Activated CD4-positive, CD25-positive, alpha-beta regulatory T cell treated with anti-CD3 and anti-CD28 coated beads, Interleukin-2, amount 50 U/mL, for 72 hours (primary cell): ENCODE data around the gene SCRN1.
"Not testable (repeated sequence)": the region's sequence is repeated elsewhere in the genome, so short reads cannot be mapped to it uniquely, and the experiment has no call there.

Experiments
- DNase-seq: peaks from one replicate; pipeline ENCODE4 v3.0.0; 2021

Gene SCRN1

GRCh38 chr7:29962035-29962434 is 27.6 kb downstream of the SCRN1 start:
- no peak for DNase-seq

GRCh38 chr7:29961611-29962010 is 28.0 kb downstream of the SCRN1 start:
- not testable (repeated sequence) for DNase-seq

GRCh38 chr7:29958667-29959358 is 30.8 kb downstream of the SCRN1 start:
- DNase-seq, result no peak

- DNase-seq, result no peak
These were observed 31.9 kb downstream of the SCRN1 start for GRCh38 chr7:29957521-29958310.

- no peak for DNase-seq
These were observed 33.1 kb downstream of the SCRN1 start for GRCh38 chr7:29956487-29956836.

GRCh38 chr7:29955799-29956486 is 33.7 kb downstream of the SCRN1 start:
- DNase-seq, result no peak

- no peak for DNase-seq
These were observed 34.4 kb downstream of the SCRN1 start for GRCh38 chr7:29955075-29955792.

GRCh38 chr7:29953726-29954347 is 35.8 kb downstream of the SCRN1 start:
- DNase-seq, result no peak

- no peak for DNase-seq
These were observed 38.4 kb downstream of the SCRN1 start for GRCh38 chr7:29951206-29951605.

- no peak for DNase-seq
These were observed 39.1 kb downstream of the SCRN1 start for GRCh38 chr7:29950480-29950879.

- no peak for DNase-seq
These were observed 41.0 kb downstream of the SCRN1 start for GRCh38 chr7:29948587-29948986.

GRCh38 chr7:29946428-29947186 is 43.0 kb downstream of the SCRN1 start:
- no peak for DNase-seq

GRCh38 chr7:29945259-29945809 is 44.3 kb downstream of the SCRN1 start:
- DNase-seq, result no peak

GRCh38 chr7:29940199-29940598 is 49.4 kb downstream of the SCRN1 start:
- DNase-seq, result no peak

GRCh38 chr7:29937132-29937531 is 52.5 kb downstream of the SCRN1 start:
- DNase-seq, result no peak

GRCh38 chr7:29935111-29935510 is 54.5 kb downstream of the SCRN1 start:
- DNase-seq, result no peak

GRCh38 chr7:29929018-29929807 is 60.4 kb downstream of the SCRN1 start:
- no peak for DNase-seq

GRCh38 chr7:29926741-29927140 is 62.9 kb downstream of the SCRN1 start:
- DNase-seq, result no peak

- DNase-seq, result no peak
These were observed 63.4 kb downstream of the SCRN1 start for GRCh38 chr7:29926216-29926615.

GRCh38 chr7:29924684-29925083 is 64.9 kb downstream of the SCRN1 start:
- no peak for DNase-seq

GRCh38 chr7:29924006-29924405 is 65.6 kb downstream of the SCRN1 start:
- DNase-seq, result no peak
